GM12872 (cell line): Measurements from ENCODE around the gene BAD.

Experiments
- TF ChIP-seq, protein P1 (sequence below): IDR thresholded peaks from 3 replicates; pipeline ENCODE4 v1.5.1; 2011; ENCODE audit warnings: low read depth, mild to moderate bottlenecking, low read length, moderate library complexity; ENCODE audit not compliant: insufficient read depth

BAD gene

DNA sequence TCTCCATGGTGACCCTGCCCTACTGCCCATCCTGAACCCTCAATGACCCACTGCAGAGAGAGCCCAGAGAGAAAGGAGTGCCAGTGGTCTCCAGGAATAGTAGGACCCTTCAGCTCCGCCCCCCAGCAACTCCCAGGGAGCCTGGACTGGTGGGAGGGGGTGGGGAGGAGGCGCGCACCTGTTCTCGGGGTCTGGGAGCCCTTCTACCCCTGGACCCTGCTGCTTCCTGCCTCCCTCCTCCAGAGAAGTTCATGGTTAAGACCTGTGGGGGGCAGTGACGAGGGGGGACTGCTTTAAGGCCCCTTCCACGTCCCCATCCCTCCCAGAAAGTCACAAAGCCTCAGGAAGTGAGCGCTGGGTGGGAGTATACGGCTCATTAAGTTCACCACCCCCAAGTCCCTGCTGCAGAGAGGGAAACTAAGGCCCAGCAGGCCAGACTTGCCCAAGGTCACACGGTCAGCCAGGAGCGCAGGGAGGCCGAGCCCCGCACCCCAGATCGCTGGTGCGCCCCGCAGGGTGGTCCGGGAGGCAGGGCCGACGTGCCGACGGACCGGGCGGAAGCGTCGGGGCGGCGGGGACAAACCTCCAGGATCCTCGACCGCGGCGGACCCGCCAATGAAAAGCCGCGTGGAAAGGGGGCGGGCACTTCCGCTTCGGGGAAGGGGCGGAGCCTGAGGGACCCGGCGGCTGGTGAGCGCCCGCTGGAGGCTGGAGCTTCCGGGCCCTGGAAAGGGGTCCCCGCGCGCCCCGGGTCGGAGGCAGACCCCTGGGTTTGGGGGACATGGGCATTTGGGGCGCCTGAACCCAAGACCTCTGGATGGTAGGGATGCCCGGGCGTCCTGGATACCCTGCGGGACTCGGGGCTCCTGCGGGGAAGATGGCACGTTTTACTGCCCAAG lies 58.6 kb downstream of the BAD start, which contains the start of the genes NUDT22 and TRPT1:
NUDT22 (plus strand) TSS at position 667 of the 899 bp plus-strand sequence. CDS start 379 bp downstream, outside the sequence.
TRPT1 (minus strand) TSS at position 579 of the 899 bp plus-strand sequence; CDS start at position 253, 326 bp downstream.
- TF ChIP-seq, protein P1, sequence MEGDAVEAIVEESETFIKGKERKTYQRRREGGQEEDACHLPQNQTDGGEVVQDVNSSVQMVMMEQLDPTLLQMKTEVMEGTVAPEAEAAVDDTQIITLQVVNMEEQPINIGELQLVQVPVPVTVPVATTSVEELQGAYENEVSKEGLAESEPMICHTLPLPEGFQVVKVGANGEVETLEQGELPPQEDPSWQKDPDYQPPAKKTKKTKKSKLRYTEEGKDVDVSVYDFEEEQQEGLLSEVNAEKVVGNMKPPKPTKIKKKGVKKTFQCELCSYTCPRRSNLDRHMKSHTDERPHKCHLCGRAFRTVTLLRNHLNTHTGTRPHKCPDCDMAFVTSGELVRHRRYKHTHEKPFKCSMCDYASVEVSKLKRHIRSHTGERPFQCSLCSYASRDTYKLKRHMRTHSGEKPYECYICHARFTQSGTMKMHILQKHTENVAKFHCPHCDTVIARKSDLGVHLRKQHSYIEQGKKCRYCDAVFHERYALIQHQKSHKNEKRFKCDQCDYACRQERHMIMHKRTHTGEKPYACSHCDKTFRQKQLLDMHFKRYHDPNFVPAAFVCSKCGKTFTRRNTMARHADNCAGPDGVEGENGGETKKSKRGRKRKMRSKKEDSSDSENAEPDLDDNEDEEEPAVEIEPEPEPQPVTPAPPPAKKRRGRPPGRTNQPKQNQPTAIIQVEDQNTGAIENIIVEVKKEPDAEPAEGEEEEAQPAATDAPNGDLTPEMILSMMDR, result peak; percentile 58

DNA sequence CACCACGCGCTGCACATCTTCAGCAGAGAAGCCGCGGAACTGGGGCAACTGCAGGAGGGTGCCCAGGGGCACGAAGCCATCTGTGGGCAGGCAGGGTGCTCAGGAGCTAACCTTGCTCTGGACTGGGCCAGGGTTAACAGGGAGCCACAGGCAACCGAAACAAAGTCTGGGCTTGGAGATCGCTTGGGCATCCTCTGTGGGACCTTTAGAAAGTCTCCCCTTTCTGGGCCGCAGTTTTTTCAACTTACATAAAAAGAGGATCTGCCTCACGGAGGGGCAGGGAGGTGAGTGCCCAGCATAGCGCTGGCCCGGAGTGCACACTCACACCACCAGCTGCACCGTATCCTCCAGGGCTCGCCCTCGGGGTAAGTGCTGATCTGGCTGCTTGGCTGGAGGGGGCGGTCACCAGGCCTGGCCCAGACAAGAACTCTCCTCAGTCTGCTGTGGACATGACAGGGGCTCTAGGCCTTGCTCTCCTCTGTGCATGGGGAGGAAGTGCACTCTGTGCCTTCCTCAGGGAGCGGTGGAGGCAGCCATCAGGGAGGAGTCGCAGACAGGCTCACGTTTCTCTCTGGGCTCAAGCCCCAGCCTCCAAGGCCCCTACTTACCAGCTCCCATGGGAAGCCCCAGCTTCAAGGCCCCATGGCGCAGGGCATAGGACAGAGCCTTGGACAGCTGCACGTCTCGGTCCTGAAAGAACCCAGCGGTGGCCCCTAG lies 59.4 kb downstream of the BAD start:
- TF ChIP-seq, protein P1, result no peak

DNA sequence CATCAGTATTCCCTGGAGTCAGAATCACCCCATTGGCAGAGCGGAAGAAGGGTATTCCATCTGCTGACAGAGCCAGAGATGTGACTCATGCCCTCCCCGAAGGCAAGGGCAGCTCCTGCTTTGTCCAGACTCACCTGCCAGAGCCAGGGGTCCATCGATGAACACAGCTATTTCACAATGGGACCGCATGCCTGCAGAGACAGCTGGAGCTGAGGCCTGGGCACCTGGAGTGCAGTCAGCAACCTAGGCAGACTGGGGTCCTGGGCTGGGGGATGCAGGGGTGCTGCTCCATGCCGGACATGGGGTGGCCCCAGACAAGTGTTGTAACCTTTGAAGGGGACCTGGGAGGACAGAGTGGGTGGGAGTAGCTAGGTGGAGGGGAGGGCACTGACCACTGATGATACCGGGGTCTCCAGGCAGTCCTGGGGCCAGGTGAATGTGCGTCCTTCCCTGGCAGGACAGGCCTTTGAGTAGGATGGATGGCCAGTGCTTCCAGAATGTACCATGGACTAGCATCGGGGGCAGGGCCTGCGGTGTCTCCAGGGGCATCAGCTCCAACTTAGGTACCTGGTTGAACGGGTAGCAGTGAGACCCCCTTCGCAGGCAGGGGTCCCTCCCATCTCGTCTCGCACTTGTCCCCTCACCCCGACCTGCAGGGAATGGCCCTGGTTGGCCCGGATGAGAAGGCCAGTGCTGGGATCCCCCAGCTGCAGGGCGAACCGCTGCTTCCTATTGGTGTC lies 60.1 kb downstream of the BAD start:
- TF ChIP-seq, protein P1, result no peak

DNA sequence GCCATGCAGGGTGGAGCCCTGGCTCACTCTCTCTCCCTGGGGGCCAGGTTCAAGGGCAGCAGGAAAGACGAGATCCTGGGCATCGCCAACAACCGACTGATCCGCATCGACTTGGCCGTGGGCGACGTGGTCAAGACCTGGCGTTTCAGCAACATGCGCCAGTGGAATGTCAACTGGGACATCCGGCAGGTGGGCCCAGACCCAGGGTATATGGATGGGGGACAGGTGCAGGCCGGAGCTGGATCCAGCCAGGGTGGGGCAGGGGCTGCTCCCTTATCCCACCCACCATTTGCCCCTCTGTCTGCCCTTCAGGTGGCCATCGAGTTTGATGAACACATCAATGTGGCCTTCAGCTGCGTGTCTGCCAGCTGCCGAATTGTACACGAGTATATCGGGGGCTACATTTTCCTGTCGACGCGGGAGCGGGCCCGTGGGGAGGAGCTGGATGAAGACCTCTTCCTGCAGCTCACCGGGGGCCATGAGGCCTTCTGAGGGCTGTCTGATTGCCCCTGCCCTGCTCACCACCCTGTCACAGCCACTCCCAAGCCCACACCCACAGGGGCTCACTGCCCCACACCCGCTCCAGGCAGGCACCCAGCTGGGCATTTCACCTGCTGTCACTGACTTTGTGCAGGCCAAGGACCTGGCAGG lies 61.3 kb downstream of the BAD start:
- TF ChIP-seq, protein P1, result no peak

DNA sequence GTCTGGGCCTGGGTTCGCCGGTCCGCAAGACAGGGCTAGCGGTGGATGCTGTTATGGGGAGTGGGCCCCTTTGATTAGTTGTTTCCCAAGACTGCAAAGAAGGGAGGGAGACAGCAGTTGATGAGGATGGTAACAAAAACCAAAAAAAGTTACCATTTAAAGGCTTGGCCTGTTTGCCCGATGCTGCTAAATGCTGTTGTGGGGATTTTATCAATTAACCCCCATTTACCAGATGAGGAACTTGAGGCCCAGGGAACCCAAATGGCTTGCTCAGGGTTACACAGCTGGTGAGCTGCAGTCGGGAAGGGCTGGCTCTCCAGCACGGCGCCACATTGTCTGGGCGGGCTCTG lies 61.8 kb downstream of the BAD start:
- TF ChIP-seq, protein P1, result no peak

DNA sequence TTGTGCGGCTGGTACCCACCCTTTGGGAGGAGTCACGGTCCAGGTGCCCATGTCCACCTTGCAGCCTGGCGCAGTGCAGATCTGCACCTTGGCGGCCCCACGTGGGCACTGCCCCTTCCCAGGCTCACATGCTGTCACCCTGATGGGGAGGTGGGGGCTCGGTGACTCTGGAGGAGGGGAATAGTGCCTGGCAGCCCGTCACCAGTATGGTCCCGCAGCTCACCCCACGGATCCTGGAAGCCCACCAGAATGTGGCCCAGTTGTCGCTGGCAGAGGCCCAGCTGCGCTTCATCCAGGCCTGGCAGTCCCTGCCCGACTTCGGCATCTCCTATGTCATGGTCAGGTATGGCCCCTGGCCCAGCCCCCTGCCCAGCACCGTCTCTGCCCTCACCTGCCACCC lies 63.7 kb downstream of the BAD start:
- TF ChIP-seq, protein P1, result no peak

DNA sequence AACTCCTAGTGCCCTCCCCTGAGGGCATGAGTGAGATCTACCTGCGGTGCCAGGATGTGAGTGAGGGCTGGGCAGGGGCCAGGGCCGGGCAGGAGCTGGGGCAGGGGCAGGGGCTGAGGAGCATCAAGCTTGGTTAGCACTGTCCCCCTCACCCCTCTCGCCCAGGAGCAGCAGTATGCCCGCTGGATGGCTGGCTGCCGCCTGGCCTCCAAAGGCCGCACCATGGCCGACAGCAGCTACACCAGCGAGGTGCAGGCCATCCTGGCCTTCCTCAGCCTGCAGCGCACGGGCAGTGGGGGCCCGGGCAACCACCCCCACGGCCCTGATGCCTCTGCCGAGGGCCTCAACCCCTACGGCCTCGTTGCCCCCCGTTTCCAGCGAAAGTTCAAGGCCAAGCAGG lies 64.2 kb downstream of the BAD start:
- TF ChIP-seq, protein P1, result no peak
